GM21576 (cell line): ENCODE data around the gene CALD1.

ENCODE experiments used
- ATAC-seq: cut with Tn5 transposase; IDR thresholded peaks from one replicate; pipeline ENCODE4 v1.9.1; 2021; ENCODE audit warnings: mild to moderate bottlenecking, moderate library complexity; ENCODE audit not compliant: unreplicated experiment

Gene CALD1

GRCh38 chr7:134890246-134891240, 111.1 kb downstream of the CALD1 start:
- ATAC-seq, result no peak

DNA sequence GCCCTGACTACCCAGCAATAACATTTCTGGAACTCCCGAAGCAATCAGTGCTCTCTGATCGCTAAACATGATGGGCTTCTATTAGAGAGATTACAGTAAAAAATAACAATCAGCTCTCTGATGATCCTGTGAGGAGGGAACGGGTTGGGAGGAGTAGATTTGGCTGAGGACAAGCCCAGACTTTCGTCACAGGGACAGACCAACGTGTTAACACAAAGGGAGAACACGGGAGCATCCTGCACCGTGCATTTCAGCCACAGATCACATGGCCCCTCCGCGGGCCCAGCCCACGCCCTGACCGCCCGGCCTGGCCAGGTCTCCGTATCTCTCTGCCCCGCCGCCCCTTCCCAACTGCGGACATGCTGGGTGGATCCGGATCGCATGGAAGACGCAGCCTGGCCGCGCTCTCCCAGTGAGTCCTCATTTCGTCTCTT, 111.8 kb downstream of the CALD1 start:
- ATAC-seq, result no peak

DNA sequence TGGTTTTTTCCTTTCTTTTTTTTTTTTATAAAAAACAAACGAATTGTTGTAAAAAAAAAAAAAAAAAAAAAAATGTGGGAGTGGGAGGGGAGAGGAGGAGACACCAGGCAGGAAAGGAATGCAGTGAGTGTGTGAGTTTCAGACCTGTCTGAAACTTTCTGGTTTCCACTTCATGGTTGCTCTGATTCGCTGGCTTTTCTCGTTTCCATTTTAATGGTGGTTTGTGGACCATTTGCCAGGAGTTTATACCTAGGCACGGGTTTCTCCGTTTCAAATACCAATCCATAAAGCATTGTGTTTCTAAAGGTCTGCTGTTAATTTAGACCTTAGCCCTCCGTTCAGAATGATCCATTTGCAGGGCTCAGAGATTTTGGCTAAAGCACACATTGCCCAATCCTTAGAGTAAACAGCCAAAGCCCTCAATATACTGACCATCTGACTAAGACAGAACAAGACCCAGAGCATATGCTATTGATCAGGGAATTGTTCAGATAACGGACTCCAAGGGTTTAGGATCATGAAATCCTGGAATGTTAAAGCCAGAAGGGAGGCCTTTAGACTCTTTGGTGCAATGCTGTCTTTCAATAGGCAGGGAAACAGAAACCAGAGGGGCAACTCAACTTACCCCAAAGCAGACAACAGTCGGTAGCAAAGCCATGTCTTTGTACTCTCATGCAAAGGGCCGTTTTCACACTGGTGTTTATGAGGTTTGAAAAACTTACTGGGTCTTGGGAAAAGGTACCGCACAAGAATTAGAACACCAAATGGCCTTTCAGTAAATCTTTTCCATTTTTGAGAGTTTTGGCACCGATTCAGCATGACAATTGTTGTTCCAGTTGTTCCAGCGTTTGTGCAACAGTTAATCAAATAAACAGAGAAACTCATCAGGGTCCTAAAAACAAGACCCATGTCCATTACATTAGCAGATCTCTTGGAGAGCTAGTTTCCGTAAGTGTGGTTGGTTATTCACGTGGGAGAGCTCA, 112.6 kb downstream of the CALD1 start:
- ATAC-seq, result no peak

DNA sequence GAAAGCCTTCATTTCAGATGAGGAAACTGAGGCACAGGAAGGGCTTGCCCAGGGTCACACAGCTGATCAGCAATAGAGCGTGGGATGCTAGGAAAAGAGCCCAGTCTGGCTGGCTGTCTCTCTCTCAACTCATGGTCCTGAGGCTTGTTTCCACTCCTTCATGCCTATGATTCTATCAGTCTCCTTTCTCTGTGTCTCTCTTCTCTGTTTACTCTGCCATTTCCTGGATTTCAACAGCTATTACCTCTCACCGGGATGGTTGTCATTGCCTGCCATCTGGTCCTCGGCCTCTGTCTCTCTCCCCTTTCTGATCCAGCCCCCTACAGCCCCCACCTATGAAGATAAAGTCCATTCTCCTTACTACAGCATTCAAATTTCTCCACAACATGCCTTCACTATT, 113.5 kb downstream of the CALD1 start:
- no peak for ATAC-seq

DNA sequence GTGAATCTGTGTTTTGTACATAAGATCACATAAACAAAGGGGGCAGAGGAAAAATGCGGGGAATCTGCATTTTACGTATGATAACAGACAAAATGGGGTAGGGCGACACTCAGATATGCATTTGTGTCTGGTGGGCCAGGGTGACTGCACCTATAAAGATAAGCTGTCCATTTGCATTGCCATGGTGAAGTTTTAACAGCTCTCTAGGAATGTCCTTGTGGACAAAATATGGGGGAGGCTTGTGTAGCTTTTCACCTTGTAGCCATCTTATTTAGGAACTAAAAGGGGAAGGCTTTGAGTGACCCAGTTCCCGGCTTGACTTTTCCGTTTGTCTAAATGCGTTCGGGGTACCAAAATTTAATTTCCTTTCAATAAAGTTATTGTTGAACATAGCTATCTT, 114.5 kb downstream of the CALD1 start:
- no peak for ATAC-seq

- no peak for ATAC-seq
These were observed 115.5 kb downstream of the CALD1 start for GRCh38 chr7:134894928-134895327.

DNA sequence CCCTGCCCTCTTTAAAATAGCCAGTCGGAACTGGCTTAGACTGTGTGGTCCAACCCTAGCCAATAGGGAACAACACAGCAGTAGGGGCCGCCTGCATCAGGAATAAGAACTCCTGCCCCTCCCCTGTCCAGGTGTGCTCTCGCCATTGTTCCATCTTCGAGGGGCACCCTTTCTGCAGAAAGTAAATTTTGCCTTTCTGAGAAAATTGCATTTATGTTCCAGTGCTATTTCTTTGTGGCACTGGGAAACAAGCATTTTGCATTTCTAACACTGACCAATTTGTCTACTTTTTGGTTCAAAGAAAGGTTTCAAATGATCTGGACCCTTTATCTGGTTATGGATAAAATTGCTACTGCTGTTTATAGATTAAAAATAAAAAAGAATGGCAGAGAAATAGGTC, 116.6 kb downstream of the CALD1 start:
- no peak for ATAC-seq

- no peak for ATAC-seq
These were observed 118.5 kb downstream of the CALD1 start for GRCh38 chr7:134897936-134898335.

- ATAC-seq, result no peak
These were observed 120.3 kb downstream of the CALD1 start for GRCh38 chr7:134899729-134900128.

DNA sequence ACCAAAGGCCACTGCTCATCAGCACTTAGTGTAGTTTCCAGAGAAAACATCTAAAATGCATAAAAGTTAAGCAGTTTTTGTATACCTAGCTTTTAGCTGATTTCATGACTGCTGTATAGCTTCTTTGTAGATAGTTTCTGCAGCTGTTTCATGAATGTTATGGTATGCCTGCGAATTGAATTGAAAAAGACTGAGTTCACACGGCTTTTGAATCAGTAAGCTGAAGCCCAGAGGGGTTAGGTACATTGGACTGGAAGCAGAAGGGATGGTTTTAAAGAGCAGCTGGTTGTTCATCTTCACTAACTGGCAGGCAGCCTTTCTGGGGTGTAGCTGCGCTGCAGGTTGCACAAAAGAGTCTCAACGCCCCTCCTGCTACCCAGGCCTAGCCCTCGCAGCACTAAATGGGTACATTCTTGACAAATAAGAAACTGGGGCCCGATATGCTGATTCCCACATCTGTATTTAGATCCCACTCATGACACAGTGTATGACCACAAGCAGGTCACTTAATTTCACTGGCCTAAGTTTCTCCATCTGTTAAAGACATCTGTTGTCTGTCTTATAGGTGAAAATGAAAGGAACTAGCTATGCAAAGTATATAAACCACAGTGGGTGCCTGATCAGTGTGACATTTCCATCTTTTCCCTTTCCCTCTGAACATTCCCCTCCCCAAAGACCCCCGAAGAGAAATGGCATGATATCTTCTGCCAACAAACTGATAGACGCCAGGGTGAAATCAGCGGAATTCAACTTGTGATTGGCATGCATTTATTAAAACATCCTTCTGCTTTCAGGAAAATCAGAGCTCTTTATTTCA, 120.9 kb downstream of the CALD1 start:
- peak; percentile 89 for ATAC-seq

DNA sequence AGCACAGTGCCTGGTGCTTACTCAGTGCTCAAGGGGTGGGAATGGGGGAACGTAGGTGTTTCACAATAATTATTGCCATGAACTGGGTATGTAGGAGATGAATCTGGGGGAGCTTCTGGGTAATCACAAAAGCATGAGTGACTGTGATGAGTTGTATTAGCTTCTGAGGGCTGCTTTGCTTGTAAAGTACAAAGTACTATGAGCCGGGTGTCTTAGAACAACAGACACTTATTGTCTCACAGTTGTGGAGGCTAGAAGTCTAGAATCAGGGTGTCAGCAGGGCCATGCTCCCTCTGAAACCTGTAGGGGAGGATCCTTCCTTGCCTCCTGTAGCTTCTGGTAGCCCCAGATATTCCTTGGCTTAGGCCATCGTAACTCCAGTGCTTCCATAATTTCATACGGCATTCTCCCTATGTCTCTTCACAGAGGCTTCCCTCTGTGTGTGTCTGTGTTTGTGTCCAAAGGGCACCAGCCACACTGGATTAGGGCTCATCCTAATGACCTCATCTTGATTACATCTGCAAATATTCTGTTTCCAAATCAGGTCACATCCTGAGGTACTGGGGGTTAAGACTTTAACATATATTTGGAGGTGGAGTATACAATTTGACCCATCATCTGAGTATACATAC, 122.1 kb downstream of the CALD1 start:
- ATAC-seq, result no peak

GRCh38 chr7:134902058-134902457, 122.6 kb downstream of the CALD1 start:
- no peak for ATAC-seq

GRCh38 chr7:134903073-134903790, 123.8 kb downstream of the CALD1 start:
- ATAC-seq, result no peak

- no peak for ATAC-seq
These were observed 125.9 kb downstream of the CALD1 start for GRCh38 chr7:134905375-134905774.

GRCh38 chr7:134907000-134907399, 127.6 kb downstream of the CALD1 start:
- ATAC-seq, result no peak

DNA sequence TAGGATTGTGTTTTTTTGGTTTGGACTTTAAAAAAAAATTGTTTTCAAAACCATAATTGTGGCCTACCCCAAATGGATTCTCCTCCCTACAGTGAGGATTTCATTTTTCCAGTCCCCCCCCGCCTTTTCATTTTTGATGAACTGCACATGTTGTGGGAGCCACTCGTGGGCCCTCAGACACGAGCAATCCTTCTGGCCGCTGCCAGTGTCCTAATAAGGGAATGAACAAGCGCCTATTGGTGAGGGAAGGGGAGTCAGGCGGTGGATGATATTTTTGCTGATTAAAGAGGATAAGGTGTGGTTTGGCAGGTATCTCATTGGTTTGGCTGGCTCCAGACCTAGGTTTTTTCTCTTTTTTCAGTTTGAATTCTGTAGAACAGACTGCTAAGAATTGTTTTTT, 128.2 kb downstream of the CALD1 start:
- ATAC-seq, result no peak

- ATAC-seq, result no peak
These were observed 128.9 kb downstream of the CALD1 start for GRCh38 chr7:134908289-134908688.

DNA sequence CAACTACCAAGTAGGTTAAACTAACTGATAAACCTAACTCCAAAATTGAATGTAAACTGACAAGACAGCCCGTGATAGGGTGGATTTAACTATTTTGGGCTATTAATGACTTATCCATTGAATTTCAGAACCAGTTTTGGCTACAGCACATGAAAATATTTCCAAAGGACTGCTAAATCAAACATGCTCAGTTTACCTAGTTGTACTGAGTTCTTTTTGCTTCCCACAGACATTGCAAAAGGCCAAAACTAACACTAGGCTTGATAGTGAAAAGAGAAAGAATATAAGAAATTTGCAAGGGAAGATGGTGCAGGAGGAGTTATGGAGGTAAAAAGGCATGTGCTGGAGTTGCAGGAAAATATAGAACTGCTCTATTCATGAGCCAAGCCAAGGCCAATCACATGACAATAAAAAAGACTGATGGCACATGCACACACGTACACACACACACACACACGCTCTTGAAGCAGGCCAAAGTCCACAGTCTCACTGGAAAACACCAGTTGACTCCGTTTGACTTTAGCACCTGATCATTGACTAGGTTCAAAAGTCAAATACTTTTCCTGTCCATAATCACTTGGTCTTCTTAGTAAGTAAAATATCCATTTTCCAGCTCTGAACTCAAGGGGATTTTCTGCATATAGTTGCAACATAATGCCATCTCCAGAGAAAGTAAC, 130.9 kb downstream of the CALD1 start:
- no peak for ATAC-seq

DNA sequence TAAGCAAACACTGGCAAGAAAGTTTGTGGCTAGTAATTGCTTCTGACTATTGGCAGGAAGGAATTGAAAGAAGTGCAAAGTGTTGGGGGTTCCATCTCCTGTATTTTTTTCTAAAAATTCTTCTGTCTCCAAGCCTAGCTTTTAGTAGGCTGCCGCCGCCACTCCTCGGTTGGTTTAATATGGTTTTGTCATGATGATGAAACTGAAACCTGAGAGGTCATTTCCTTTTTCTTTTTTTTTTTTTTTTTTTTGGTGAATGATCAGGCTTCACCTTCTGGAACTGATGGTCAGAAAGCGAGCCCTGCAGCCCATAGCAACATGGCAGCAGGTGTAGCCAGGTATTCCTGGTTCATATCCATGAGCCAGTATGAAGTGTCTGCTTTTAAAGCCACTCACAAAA, 131.5 kb downstream of the CALD1 start:
- no peak for ATAC-seq
